Right ventricle myocardium inferior (tissue), 1 donor: Measurements from ENCODE around the gene BPGM. TPM values are rescaled to one million over a fixed set of nuclear protein-coding genes. Genes with fewer than 3 reads are reported as not detected.
A peak's percentile ranks its signal among the peaks of the same experiment; 100 is the strongest.

ENCODE experiments used
- ATAC-seq: fragments of 200-7000 bp; cut with Tn5 transposase; one replicate; pipeline ENCODE4 v1.9.1; 2020; ENCODE audit warnings: mild to moderate bottlenecking, moderate library complexity
- DNase-seq: peaks from one replicate; pipeline ENCODE4 v3.0.0; 2021; ENCODE audit errors: missing footprints
- intact Hi-C: fragments of 100-400 bp; cut with DNase I; formaldehyde crosslinking; loops from one replicate; pipeline ENCODE4 v1.11.0; 2022
- total RNA-seq: library from RNA; stranded (reverse); fragmentation: NEBNext Ultra II Directional; extraction: Animal tissue kit (Norgen Biotek cat#: 25700); gene quantifications from one replicate; pipeline ENCODE4 v1.2.1, GENCODE V29; 2021
- donor health status: DM: no; HTN: yes; CAD: no; lungs with severe emphysema.

The BPGM gene
- total RNA-seq, 1 donor from 2014 or later, result 14.0 TPM

DNA sequence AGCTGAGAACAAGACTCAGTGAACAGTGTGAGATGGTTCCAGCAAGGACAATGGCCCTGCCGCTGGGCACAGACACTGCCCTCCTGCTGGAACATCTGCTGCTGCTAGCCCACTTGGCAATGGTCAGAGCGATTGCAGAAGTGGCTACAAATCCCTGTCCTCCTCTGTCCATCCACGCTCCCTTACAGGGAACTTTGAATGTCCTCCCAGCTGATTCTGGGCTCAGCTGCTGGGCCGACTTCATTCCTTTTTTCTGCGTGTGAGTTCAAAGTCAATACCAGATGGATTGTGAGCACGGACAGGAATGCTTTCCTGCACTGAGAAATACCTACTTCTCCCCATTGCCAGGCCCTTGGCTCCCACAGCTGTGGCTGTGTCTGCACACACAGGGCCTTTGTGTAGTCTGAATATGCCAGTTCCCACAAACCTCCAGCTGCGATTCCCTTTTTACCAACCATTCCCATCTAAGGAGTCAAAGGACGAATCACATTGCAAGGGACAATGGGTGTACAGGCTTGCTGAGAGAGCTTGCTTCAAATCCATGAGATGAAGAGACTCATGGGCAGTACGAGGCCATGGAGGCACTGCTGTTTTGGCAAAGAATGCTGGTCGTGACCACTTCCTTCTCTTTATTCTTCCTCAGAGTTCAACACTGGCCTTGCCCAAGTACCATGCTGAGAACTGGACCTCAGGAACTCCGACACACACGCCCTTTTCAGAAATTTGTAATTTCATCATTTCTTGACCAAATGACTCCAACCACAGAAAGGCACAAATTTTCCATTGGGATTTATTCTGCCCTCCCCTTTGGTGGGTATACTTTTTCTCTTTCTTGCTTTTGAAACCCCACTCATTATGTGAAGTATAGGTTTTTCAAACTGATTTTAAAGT, 44.2 kb downstream of the BPGM start:
- intact Hi-C loops, result no loop called here
- ATAC-seq (no peak), DNase-seq (no peak)

DNA sequence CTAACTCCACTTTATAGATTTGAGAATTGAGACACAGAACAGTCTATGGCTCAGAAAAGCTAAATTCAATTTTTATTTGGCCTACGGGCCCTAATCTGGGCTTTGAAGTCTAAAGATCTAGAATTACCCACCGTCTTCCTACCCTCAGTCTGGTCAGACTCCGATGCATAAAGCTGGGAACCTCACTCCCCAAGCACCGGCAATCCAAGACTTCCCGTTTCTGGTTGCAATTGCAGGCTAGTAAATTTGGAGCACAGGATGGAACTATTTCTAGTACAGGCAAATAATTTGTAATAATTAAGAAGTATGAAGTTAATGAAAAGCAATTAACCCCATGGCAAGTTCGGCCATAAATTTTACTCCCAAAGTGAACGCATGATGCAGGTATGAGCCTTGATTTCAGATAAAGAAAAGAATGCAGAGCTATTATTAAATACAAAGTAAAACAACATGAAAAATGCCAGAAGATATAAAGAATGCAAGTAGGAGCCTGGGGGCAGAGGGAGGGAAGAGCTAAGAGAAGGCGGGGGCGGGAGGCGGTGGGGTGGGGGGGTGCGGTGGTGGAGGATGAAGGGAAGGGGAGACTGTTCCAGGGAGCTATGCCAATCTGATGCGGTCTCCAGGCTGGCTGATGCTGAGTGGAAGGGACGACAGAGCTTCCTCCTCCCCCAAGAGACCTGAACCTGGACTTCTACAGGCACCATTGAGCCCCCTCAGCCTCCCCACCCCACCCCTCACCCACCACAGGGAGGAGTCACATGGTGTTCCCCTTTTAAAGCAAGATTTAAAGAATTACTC, 45.1 kb downstream of the BPGM start:
- no peak for DNase-seq
- no peak for ATAC-seq
- intact Hi-C loops, result no loop called here

GRCh38 chr7:134692344-134692705, 45.7 kb downstream of the BPGM start:
- intact Hi-C loops, result no loop called here
- DNase-seq (no peak), ATAC-seq (no peak)

- ATAC-seq (no peak), DNase-seq (no peak)
- intact Hi-C loops, result no loop called here
These were observed 46.6 kb downstream of the BPGM start for GRCh38 chr7:134693256-134693655.

- no peak for DNase-seq
These were observed 47.6 kb downstream of the BPGM start for GRCh38 chr7:134694299-134694698.

GRCh38 chr7:134694767-134695166, 48.1 kb downstream of the BPGM start:
- no peak for DNase-seq
- no peak for ATAC-seq
- intact Hi-C loops, result loop anchor here (5.0 kb wide), 1 partner anchor 478 kb away; the partner anchor contains the start of gene CYREN

More at GRCh38 chr7:134694299-134694698, 47.6 kb downstream of the BPGM start:
- no peak for ATAC-seq
- intact Hi-C loops, result no loop called here

DNA sequence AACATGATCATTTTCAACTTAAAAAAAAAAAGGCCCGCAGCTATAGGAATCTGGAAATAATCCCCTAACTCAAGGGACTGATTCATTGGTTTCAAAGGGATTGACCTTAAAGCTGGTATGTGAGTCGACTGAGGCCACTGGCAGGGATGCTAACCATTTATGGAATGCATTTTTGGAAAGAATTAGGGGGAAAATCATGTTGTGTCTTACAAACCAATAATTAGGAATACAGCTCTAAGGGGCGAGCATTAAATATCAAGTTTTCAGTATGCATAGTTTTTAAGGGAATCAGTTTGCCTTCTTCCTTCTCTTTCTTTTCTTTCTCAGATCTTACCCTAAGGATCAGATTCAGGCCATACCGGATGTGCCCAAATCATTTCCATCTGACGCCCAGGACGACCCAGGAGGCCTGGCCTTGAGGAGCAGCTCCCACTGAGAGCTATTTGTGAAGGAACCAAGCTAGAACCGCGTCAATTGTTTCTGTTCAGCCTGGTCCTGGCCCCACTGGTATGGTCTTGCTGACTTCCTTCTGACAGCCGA, 48.7 kb downstream of the BPGM start:
- intact Hi-C loops, result loop anchor here (5.0 kb wide), 1 partner anchor 477 kb away; the partner anchor contains the start of gene CYREN
- ATAC-seq, result no peak
- no peak for DNase-seq

DNA sequence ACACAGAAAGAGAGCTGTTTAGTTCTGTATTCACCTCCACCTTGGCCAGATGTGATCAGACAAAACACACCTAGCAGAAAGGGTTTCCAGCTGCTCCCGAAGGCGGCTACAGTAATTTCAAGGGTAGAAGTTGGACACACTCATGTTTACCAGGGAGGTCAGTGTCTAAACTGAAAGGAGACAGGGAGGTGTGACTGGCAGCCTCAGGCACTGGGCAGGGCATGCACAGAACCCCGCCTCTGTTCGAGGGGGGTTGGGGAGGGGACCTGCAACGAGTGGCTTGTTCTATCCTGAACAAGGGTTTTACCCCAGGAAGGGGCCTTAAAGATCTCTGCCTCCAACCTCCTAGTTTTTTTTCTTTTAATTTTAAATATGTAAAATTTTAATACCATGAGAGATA, 49.6 kb downstream of the BPGM start:
- intact Hi-C loops, result loop anchor here (5.0 kb wide), 1 partner anchor 476 kb away; the partner anchor contains the start of gene CYREN
- no peak for DNase-seq
- ATAC-seq, result peak; percentile 29

GRCh38 chr7:134697205-134697886, 50.7 kb downstream of the BPGM start:
- intact Hi-C loops, result loop anchor here (5.0 kb wide), 1 partner anchor 475 kb away; the partner anchor contains the start of gene CYREN
- ATAC-seq (no peak), DNase-seq (no peak)

DNA sequence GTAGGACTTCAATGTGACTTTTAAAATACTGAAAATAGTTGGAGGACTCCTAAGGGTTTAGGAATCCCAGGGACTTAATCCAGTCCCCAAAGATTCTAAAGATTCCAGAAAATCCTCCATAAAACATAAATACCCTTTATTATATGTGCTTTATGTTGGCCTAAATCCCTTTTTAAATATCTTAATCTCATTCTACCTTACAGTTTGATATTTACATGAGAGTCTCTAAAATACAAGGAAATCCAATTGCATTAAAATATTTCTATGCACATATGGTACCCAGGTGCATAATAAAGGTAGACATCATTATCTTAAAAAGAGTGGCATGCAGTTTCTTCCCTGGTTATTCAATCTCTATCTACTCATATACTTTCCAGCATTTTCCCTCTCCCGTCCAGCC, 51.8 kb downstream of the BPGM start:
- intact Hi-C loops, result loop anchor here (5.0 kb wide), 1 partner anchor 474 kb away; the partner anchor contains the start of gene CYREN

GRCh38 chr7:134699021-134699818, 52.6 kb downstream of the BPGM start:
- ATAC-seq, result no peak
- DNase-seq, result no peak
- intact Hi-C loops, result loop anchor here (5.0 kb wide), 1 partner anchor 473 kb away; the partner anchor contains the start of gene CYREN

More for the DNA sequence above, 51.8 kb downstream of the BPGM start:
- no peak for ATAC-seq
- DNase-seq, result no peak

DNA sequence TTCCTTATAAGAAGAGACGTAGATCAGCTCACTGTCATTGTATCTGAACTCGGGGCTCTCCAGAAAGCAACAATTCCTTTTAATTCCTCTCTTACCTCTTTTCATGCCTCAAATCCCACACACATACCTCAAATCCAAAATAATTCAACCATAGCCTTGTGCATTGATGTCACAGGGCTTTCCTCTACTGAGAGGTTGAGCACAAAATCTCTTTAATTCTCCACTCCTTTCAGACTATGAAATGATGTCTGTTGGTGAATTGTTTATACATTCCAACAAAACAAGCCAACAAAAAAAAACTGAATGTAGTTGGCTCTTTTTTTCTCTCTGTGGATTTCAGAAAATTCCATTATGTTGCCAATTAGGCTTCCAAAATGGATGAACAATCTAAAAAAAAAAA, 53.2 kb downstream of the BPGM start:
- intact Hi-C loops, result loop anchor here (5.0 kb wide), 1 partner anchor 472 kb away; the partner anchor contains the start of gene CYREN
- ATAC-seq, result no peak
- DNase-seq, result no peak

DNA sequence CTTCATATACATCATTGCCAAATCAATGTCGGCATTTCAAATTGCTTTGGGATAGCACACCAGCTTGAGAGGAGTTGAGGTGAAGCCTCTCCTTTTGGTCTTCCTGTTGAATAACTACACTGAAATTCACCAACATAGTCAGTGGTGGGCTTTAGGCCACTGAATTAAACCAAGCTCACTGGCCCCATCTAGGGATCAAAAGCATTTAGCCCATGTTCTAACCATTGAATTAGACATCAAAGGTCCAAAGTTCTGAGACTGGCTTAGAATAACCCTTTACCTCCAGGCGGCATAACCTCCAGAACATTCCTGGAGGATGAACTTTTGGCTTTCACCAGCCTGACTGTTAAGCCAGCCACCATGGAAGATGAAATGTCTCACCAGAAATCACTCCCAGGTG, 54.6 kb downstream of the BPGM start:
- no peak for ATAC-seq
- intact Hi-C loops, result no loop called here
- no peak for DNase-seq

- intact Hi-C loops, result no loop called here
- ATAC-seq (no peak), DNase-seq (no peak)
These were observed 56.0 kb downstream of the BPGM start for GRCh38 chr7:134702366-134703240.

GRCh38 chr7:134703241-134703594, 56.6 kb downstream of the BPGM start:
- no peak for ATAC-seq
- intact Hi-C loops, result no loop called here
- DNase-seq, result no peak

DNA sequence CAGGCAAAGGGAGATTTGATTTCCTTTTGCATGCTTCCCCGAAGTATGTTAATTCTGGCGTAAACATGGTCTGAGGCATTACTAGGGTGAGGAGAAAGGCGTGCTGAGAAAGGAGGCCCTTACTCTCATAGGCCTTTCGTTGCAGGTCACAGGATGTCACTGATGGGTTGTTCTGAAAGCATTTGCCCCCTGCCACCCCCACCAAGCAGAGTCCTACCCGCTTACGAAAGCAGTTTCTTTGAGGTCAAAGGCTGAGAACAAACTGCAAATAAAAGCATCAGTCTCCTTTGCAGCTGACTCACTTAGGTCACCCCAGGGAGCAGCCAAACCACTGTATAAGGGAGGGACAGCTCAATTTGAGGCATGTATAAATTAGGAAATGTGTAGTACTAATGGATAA, 57.1 kb downstream of the BPGM start:
- no peak for DNase-seq
- intact Hi-C loops, result no loop called here
- ATAC-seq, result peak; percentile 38

GRCh38 chr7:134704827-134705226, 58.2 kb downstream of the BPGM start:
- DNase-seq, result no peak
- intact Hi-C loops, result no loop called here
- ATAC-seq, result no peak
